Measurements from ENCODE around the gene VPS13D.

DNA sequence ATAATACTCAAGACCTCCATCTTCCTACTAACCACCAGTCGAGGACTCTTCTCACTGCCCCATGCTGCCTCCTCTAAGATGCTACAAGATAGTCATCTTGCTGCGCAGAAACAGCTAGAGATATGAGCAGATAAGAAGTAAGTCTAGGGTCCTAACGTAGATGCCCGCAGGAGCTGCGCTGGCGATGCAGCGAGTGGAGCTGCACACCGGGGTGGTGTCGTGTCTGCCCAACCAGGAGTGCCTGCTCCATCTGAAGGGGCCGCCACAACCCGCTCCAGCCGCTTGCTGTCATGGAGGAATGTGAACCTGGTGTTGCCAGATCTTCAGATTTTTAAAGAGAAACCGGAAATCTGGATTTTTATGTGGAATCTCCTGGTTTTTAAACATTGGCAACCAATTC, 175.1 kb downstream of the VPS13D start:
- TF ChIP-seq, protein P1, sequence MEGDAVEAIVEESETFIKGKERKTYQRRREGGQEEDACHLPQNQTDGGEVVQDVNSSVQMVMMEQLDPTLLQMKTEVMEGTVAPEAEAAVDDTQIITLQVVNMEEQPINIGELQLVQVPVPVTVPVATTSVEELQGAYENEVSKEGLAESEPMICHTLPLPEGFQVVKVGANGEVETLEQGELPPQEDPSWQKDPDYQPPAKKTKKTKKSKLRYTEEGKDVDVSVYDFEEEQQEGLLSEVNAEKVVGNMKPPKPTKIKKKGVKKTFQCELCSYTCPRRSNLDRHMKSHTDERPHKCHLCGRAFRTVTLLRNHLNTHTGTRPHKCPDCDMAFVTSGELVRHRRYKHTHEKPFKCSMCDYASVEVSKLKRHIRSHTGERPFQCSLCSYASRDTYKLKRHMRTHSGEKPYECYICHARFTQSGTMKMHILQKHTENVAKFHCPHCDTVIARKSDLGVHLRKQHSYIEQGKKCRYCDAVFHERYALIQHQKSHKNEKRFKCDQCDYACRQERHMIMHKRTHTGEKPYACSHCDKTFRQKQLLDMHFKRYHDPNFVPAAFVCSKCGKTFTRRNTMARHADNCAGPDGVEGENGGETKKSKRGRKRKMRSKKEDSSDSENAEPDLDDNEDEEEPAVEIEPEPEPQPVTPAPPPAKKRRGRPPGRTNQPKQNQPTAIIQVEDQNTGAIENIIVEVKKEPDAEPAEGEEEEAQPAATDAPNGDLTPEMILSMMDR (IDR thresholded peaks at IDR 0.05): no peak
- TF ChIP-seq POLR2A (IDR thresholded peaks at IDR 0.05): no peak

Data from esophagus squamous epithelium (tissue), 4 donors.